ENCODE results near the gene RNF212B. TPM values are rescaled to one million over a fixed set of nuclear protein-coding genes. Genes with fewer than 3 reads are reported as not detected.

RNF212B gene
- total RNA-seq, 2 experiments from 2014 or later: not detected

DNA sequence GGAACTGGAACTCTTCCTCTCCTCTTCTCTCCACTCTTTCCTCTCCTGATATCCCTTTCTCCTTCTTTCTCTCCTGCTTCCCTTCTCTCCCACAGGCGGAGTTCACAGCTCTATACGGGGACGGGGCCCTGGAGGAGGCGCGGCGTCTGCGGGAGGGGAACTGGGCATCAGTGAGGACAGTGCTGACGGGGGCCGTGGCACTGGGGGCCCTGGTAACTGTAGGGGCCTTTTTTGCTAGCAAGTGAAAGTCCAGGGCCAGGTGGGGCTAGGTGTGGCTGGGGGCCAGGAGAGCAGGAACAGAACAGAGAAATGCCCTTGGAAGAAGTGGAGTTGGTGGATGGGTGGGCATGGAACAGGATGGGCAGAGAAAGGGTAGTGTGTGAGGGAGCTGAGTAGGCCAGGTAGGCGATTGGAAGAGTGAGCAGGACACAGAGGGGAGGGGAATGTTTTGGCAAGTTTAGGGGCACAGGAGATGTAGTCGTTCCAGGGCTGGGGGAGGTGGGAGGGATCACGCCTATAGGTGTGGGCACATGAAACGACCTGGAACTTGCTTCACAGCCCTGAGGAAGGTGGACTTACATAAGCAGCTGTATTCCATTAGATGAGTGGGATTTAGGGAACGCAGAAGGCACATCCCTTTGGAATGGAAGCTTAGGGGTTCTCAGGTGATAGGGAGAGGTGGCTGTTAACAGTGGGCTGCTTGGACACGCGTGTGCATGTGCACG lies 71.1 kb downstream of the RNF212B start:
- no peaks in the 10 kb centered on the region for H3K9me3 Mint-ChIP-seq
- Histone ChIP-seq H3K27me3 (ENCODE audit: control insufficient read depth in 1 of 2, insufficient read depth in 2 of 2, low read length in 2 of 2) (peaks cover 20 to 26% of the 10 kb centered on the region in 2 experiments), H3K4me3 (ENCODE audit: low read length) (no peak overlapping the region), H3K36me3 (ENCODE audit: insufficient read depth, low read length) (no peaks in the 10 kb centered on the region), H3K27ac (ENCODE audit: low read depth in 1 of 2, low read length in 2 of 2) (no peak overlapping the region), H3K4me1 (ENCODE audit: insufficient read depth, low read length) (no peaks in the 10 kb centered on the region), H3K9me3 (ENCODE audit: control insufficient read depth in 1 of 2, insufficient read depth in 1 of 2, low read length in 2 of 2) (peaks cover 0 to 8% of the 10 kb centered on the region in 2 experiments)
- TF ChIP-seq, protein P1, sequence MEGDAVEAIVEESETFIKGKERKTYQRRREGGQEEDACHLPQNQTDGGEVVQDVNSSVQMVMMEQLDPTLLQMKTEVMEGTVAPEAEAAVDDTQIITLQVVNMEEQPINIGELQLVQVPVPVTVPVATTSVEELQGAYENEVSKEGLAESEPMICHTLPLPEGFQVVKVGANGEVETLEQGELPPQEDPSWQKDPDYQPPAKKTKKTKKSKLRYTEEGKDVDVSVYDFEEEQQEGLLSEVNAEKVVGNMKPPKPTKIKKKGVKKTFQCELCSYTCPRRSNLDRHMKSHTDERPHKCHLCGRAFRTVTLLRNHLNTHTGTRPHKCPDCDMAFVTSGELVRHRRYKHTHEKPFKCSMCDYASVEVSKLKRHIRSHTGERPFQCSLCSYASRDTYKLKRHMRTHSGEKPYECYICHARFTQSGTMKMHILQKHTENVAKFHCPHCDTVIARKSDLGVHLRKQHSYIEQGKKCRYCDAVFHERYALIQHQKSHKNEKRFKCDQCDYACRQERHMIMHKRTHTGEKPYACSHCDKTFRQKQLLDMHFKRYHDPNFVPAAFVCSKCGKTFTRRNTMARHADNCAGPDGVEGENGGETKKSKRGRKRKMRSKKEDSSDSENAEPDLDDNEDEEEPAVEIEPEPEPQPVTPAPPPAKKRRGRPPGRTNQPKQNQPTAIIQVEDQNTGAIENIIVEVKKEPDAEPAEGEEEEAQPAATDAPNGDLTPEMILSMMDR (IDR thresholded peaks at IDR 0.05): no peak
- H3K27me3 Mint-ChIP-seq: peaks cover 44% of the 10 kb centered on the region
- DNase-seq (no peak), ATAC-seq (ENCODE audit: poor library complexity) (no peak)
- intact Hi-C loops (cut with DNase I, micrococcal nuclease): loop anchor here in 1 of 2 experiments (10.0 kb wide), 1 partner anchor 1136 kb away; the partner anchor contains the start of gene SDR39U1
- no peak overlapping the region for H3K27ac Mint-ChIP-seq
- no peak overlapping the region for H3K4me3 Mint-ChIP-seq
- no peaks in the 10 kb centered on the region for H3K4me1 Mint-ChIP-seq (ENCODE audit: low read depth)
- CTCF ChIA-PET: no interaction called here
- POLR2A ChIA-PET: interaction anchor here (1.4 to 10.5 kb wide), 2 partner anchors 12 to 23 kb away, joined by 3 to 455 read pairs; partner anchors contain the start of genes HOMEZ and PABPN1
- no peaks in the 10 kb centered on the region for H3K36me3 Mint-ChIP-seq (ENCODE audit: low read depth)

DNA sequence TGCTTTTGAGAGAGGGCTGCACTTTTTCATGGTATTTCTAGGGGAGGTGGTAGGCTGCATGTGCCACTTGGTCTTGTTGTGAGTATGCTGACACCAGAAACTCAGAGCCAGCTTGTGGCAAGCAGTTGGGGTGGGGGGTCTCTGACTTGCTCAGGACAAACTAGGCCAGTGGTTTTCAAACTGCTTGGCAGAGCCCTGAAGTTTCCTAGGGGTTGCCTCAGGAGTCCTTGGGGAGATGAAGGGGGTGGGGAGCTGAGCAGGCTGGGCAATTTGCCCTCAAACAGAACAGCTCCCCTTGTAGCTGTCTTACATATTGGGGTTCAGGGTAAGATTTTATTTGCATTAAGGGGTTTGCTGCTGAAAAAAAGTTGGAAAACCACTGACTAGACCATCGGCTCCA lies 72.8 kb downstream of the RNF212B start:
- peaks cover 38% of the 10 kb centered on the region for H3K27me3 Mint-ChIP-seq
- intact Hi-C loops (cut with DNase I, micrococcal nuclease): no loop called here
- H3K27ac ChIP-seq (ENCODE audit: low read depth in 1 of 2, low read length in 2 of 2): no peak overlapping the region
- no peaks in the 10 kb centered on the region for H3K4me1 ChIP-seq (ENCODE audit: insufficient read depth, low read length)
- H3K36me3 Mint-ChIP-seq (ENCODE audit: low read depth): no peaks in the 10 kb centered on the region
- no peaks in the 10 kb centered on the region for H3K9me3 Mint-ChIP-seq
- H3K27me3 ChIP-seq (ENCODE audit: control insufficient read depth in 1 of 2, insufficient read depth in 2 of 2, low read length in 2 of 2): peaks cover 20 to 26% of the 10 kb centered on the region in 2 experiments
- H3K4me3 Mint-ChIP-seq: no peak overlapping the region
- ChIA-PET CTCF (interaction anchor here (1.1 kb wide), 1 partner anchor 69 kb away, joined by 3 read pairs; no protein-coding TSS in a partner anchor), POLR2A (interaction anchor here (2.1 kb wide), 1 partner anchor 8 kb away, joined by 13 read pairs; the partner anchor contains the start of gene PPP1R3E)
- no peak for ATAC-seq (ENCODE audit: poor library complexity)
- no peak overlapping the region for H3K27ac Mint-ChIP-seq
- H3K4me3 ChIP-seq (ENCODE audit: low read length): no peak overlapping the region
- TF ChIP-seq, protein P1 (IDR thresholded peaks at IDR 0.05): no peak
- H3K36me3 ChIP-seq (ENCODE audit: insufficient read depth, low read length): no peaks in the 10 kb centered on the region
- peaks cover 0 to 8% of the 10 kb centered on the region in 2 experiments for H3K9me3 ChIP-seq (ENCODE audit: control insufficient read depth in 1 of 2, insufficient read depth in 1 of 2, low read length in 2 of 2)
- no peaks in the 10 kb centered on the region for H3K4me1 Mint-ChIP-seq (ENCODE audit: low read depth)
- DNase-seq: no peak

GRCh38 chr14:23316300-23316699 lies 78.6 kb downstream of the RNF212B start:
- intact Hi-C loops (cut with DNase I, micrococcal nuclease): no loop called here
- ATAC-seq (ENCODE audit: poor library complexity): no peak
- no peak overlapping the region for H3K27ac ChIP-seq (ENCODE audit: low read depth in 1 of 2, low read length in 2 of 2)
- CTCF ChIA-PET: no interaction called here
- H3K9me3 Mint-ChIP-seq: no peaks in the 10 kb centered on the region
- H3K9me3 ChIP-seq (ENCODE audit: control insufficient read depth in 1 of 2, insufficient read depth in 1 of 2, low read length in 2 of 2): no peaks in the 10 kb centered on the region
- peaks cover 11% of the 10 kb centered on the region for H3K4me1 ChIP-seq (ENCODE audit: insufficient read depth, low read length)
- DNase-seq: no peak
- H3K27me3 Mint-ChIP-seq: no peaks in the 10 kb centered on the region
- no peak overlapping the region for H3K4me3 ChIP-seq (ENCODE audit: low read length)
- H3K27me3 ChIP-seq (ENCODE audit: control insufficient read depth in 1 of 2, insufficient read depth in 2 of 2, low read length in 2 of 2): no peaks in the 10 kb centered on the region
- no peak overlapping the region for H3K27ac Mint-ChIP-seq
- peaks cover 4% of the 10 kb centered on the region for H3K36me3 Mint-ChIP-seq (ENCODE audit: low read depth)
- POLR2A ChIA-PET: interaction anchor here (0.7 kb wide), 1 partner anchor 10 kb away, joined by 5 read pairs; no protein-coding TSS in a partner anchor
- H3K4me3 Mint-ChIP-seq: no peak overlapping the region
- TF ChIP-seq, protein P1 (IDR thresholded peaks at IDR 0.05): no peak
- no peaks in the 10 kb centered on the region for H3K36me3 ChIP-seq (ENCODE audit: insufficient read depth, low read length)
- peaks cover 18% of the 10 kb centered on the region for H3K4me1 Mint-ChIP-seq (ENCODE audit: low read depth)

Data from CD4-positive, alpha-beta T cell (primary cell).